GM18907 (cell line): ENCODE data around the gene PLOD3.
A peak's percentile ranks its signal among the peaks of the same experiment; 100 is the strongest.

Source experiments
- ATAC-seq: cut with Tn5 transposase; IDR thresholded peaks from one replicate; pipeline ENCODE4 v1.9.1; 2021; ENCODE audit warnings: mild to moderate bottlenecking, moderate library complexity; ENCODE audit not compliant: unreplicated experiment

Gene PLOD3

GRCh38 chr7:101186194-101186593 is 31.2 kb downstream of the PLOD3 start:
- no peak for ATAC-seq

- ATAC-seq = no peak
These were observed 32.0 kb downstream of the PLOD3 start for GRCh38 chr7:101185258-101185839.

GRCh38 chr7:101180130-101180755 is 37.1 kb downstream of the PLOD3 start, which contains the start of gene NAT16:
TSS of gene NAT16 (minus strand) at chr7:101180293. CDS start at chr7:101174807, 5,486 bp downstream.
- no peak for ATAC-seq

- no peak for ATAC-seq
These were observed 37.7 kb downstream of the PLOD3 start for GRCh38 chr7:101179713-101180112.

- ATAC-seq = no peak
These were observed 38.3 kb downstream of the PLOD3 start for GRCh38 chr7:101179117-101179516.

- no peak for ATAC-seq
These were observed 39.7 kb downstream of the PLOD3 start for GRCh38 chr7:101177644-101178043.

- no peak for ATAC-seq
These were observed 41.7 kb downstream of the PLOD3 start for GRCh38 chr7:101175664-101176063.

- ATAC-seq = no peak
These were observed 43.0 kb downstream of the PLOD3 start for GRCh38 chr7:101174322-101174854.

- no peak for ATAC-seq
These were observed 43.6 kb downstream of the PLOD3 start for GRCh38 chr7:101173752-101174244.

GRCh38 chr7:101172854-101173751 is 44.3 kb downstream of the PLOD3 start:
- no peak for ATAC-seq

- ATAC-seq = peak; percentile 36
These were observed 45.2 kb downstream of the PLOD3 start for GRCh38 chr7:101172005-101172853.

- no peak for ATAC-seq
These were observed 45.9 kb downstream of the PLOD3 start for GRCh38 chr7:101171442-101171837.

GRCh38 chr7:101170617-101171441 is 46.6 kb downstream of the PLOD3 start:
- ATAC-seq = no peak

- ATAC-seq = peak; percentile 38
These were observed 47.4 kb downstream of the PLOD3 start for GRCh38 chr7:101169838-101170551.

GRCh38 chr7:101169110-101169837 is 48.1 kb downstream of the PLOD3 start:
- no peak for ATAC-seq

GRCh38 chr7:101168412-101169049 is 48.9 kb downstream of the PLOD3 start:
- no peak for ATAC-seq

GRCh38 chr7:101167645-101168411 is 49.6 kb downstream of the PLOD3 start:
- no peak for ATAC-seq
